OCI-M2 (cell line): ENCODE results near the gene TUBB4A.
A peak's percentile ranks its signal among the peaks of the same experiment; 100 is the strongest.
"Not testable (repeated sequence)": the region's sequence is repeated elsewhere in the genome, so short reads cannot be mapped to it uniquely, and the experiment has no call there.

Source experiments
- DNase-seq: peaks from one replicate; lab custom pipeline; 2025; ENCODE audit not compliant: unreplicated experiment; lab: John Stamatoyannopoulos, UW

Gene TUBB4A

DNA sequence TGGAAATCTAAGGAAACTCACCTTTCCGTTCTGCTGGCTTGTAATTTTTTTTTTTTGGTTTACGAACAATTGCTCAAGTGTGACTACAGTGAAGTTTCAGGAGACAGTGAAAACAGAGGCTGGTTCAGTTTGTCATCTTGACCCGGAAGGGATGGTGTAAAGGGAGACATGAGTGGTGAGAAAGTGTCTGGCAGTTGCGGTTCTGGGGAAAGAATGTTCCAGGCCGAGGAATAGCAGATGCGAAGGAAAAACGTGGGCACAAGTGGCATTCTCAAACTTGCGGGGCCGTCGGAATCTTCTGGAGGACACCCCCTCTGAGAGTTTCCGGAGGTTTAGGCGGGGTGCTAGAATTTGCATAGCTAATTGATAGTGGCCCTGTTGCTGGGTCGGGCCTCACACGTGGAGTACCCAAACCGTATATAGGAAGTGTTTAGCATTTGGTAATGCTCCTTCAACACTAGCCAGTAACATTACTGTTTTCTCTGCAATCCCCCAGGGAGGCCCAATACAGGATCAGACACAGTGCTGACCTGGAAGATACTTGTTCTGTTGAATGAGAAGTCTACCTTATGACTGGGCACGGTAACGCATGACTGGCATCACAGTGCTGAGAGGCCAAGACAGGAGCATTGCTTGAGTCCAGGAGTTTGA is 25.9 kb upstream of the TUBB4A start:
- no peak for DNase-seq

DNA sequence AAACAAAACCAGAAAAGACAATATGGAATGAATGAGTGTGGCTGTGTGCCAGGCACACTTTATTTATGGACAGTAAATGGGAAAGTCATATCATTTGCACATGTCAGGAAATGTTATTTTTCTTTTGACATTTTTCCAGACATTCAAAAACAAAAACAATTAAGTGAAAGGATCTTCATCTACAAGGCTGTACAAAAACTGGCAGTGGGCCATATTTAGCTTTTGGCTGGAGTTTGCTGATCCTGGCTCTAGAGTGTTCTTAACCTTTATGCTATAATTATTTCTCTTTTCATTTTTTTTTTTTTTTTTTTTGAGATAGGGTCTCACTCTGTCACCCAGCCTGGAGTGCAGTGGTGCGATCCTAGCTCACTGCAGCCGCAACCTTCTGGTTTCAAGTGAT is 22.2 kb upstream of the TUBB4A start:
- DNase-seq = no peak

DNA sequence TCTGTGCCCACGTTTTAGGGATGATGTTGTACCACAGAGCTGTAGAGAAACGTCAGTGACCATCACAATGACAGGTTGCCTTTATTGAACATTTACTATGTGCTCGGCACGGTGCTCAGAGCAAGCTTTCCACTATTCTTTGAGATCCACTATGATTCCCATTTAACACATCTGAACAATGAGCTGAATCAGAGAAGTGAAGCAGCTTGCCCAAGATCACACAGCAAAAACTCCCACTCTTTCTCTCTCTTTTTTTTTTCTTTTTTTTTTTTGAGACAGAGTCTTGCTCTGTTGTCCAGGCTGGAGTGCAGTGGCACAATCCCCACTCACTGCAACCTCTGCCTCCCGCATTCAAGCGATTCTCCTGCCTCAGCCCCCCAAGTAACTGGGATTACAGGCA is 20.6 kb upstream of the TUBB4A start:
- DNase-seq = no peak

DNA sequence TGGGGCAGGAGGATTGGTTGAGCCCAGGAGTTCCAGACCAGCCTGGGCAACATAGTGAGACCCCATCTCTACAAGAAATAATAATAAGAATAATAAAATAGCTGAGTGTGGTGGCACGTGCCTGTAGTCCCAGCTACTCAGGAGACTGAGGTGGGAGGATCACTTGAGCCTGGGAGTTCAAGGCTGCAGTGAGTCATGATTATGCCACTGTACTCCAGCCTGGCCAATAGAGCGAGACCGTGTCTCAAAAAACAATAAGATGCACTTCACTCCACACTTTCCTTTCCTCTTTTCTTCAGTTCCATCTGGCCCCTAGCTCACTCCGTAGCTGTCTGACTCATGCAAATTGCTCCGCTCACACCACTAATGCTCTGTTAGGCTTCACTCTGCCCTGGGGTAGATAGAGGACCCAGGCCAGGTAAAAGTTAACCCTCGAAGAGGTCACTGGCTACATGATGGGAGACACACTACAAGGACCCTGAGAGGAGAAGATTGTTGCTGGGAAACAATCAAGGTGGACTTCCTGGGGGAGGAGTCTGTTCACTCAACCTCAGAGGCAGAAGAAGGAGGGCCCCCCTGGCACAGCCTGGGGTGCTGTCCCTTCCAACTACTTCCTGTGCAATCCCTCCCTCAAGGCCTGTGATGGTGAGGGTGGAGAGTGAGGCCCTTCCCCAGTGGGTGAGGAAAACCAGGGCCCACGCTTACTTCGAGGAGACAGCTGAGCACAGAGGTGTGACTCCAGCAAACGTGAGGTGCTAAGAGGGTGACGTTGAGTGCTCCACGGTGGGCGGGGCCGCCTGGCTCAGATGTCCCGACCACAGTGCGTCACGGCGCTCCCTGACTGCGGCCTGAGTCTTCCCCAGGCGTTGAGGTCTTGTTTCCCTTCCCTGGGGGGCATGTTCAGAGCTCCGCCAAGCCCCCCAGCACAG is 19.9 kb upstream of the TUBB4A start:
- DNase-seq = no peak

DNA sequence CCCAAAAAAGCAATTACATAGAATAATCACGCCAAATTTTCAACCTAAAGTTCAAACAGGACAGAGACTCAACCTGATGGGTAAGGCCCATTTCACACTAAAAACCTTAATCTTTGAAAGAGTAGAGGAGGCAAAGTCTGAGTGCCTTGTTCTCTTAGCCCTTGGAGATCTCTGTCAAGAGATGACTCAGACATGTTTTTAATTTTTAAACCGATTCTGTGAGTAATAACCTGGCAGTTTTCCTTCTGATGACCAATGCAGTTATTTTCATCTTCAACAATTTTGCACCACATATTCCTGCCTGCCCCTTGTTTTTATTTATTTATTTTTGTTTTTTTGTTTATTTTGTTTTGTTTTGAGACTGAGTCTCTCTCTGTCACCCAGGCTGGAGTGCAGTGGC is 17.2 kb upstream of the TUBB4A start:
- DNase-seq = no peak

DNA sequence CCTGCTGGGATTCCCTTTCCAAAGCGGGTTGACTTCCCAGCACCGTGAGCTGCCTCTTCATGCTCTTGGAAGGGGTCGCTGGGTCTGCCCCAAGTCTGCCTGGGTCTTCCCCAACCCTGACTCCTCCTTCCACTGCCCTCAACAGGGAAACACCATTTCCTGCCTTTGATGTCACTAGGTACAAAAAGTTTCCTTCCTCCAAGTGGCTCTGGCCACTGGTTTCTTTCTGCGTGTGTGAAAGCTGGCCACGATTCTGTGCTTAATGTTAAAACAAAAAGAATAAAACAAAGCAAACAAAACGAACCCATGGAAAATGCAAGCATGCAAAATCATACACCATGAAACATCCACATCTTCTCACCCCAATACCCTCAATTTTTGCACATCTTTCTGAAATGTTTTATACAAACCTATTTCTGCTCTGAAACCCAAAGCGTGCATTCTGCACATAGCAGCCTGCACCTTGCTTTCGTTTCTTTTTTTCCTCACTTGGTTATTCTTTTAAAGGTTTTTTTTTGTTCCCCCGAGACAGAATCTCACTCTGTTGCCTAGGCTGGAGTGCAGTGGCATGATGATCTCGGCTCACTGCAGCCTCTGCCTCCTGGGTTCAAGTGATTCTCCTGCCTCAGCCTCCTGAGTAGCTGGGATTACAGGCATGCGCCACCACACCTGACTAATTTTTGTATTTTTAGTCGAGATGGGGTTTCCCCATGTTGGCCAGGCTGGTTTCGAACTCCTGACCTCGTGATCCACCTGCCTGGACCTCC is 16.2 kb upstream of the TUBB4A start:
- no peak for DNase-seq

DNA sequence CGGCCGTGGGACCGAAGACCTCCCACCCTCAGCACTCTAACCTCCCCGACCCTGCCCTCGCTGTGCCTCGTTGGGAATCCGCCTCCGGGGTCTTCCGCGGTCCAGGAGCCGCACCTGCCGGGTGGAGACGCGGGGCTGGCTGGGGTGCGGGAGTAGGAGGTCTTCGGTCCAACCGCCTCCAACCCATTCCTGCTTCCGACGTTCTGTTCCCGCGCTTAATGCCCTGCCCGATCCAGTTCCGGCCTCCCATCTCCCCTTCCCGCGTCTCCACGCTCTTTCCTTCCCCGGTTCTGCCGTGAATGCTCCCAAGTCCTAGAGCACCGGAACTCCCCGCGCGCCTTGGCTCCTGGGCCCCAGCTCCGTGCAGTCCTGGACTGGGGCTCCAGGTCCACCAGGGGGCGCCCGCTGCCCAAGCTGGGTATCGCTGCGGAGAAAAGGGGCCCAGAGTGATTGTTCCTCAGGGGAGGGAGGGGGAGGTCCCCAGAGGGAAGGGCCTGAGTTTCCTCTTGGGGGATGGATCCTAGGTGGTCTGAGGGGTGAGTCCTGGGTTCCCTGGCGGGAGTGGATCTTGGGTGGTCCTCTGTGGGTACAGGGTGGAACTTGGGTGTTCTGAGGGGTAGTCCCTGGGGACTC is 14.7 kb upstream of the TUBB4A start:
- no peak for DNase-seq

DNA sequence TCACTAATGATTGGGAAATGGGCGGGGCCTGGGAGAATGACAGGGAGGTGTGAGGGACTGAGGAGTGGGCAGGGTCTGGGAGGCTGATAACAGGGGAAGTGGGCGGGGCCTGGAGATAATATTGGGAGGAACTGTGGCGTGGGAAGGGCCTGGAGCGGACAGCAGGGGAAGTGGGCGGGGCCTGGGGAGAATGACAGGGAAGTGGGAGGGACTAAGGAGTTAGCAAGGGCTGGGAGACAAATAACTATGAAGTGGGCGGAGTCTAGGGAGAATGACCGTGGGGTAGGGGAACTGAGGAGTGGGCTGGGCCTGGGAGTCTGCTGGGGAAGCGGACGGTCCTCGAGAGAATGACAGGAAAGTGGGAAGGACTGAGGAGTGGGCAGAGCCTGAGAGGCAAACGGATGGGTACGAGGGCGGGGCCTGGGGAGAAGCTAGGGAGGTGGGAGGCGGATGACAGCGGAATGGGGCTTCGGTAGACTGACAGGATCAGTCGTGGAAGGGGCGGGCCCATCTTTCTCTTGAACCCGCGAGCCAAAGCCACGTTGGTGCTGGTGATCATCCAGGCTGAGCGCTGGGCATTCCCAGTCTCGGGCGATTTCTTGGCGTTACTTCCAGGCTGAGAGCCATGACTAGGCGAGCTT is 14.0 kb upstream of the TUBB4A start:
- peak; percentile 95 for DNase-seq

DNA sequence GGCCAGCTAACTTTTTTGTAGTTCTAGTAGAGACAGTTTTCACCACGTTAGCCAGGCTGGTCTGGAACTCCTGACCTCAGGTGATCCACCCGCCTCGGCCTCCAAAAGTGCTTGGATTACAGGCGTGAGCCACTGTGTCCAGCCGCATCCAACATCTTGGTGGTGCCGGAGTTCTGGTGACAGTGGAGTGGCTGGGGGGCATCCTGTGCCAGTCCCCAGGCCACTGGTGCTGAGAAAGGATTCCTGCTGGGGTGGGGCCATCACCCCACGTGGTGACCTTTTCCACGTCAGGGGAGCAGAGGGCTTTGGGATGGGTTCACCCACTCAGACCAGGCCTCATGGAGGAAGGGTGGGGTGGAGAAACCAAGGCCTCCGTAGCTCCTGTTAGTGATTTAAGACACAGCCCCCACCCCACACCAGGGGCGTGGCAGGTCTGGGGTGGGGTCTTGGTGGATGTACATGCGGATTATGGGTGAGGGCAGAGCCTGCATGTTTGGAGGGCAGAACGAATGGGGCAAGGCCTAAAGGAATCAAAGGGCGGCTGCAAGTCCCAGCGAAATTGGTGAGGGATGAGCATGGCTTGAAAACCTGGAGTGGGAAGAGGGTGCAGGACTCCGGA is 12.9 kb upstream of the TUBB4A start:
- no peak for DNase-seq

DNA sequence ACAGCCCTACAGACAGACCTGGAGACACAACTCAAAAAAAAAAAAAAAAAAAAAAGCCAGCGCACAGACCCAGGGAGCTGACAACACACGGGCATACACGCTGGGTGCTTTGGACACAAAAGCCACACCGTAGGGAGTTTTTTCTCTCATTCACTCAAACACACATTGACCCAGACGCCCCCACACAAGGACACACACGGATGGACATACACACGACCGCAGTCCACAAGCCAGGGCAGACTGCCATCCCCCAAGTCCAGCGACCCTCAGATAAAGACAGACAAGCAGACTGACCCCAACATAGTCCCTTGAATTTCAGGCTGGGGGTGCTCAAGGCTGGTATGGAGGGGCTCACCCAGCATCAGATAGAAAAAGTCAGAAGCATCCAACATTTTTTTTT is 12.0 kb upstream of the TUBB4A start:
- no peak for DNase-seq

DNA sequence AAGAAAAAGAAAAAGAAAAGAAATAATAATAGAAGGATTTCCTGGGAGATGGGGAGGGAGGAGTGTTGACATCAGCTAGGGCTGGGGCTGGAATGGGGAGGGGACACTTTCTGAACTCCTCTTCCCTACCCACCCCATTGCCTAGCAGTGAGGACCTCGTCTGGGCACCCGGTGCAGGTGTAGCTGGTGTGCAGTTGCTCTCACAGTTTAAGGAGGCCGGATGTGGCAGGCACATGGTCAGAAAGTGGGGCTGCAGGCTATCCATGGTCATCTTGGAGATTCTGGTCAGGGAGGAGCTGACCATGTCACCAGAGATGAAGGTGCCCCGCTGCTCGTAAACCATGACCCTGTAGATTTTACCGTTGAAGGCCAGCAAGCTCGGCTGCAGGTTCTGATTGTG is 8.5 kb upstream of the TUBB4A start:
- DNase-seq = no peak

DNA sequence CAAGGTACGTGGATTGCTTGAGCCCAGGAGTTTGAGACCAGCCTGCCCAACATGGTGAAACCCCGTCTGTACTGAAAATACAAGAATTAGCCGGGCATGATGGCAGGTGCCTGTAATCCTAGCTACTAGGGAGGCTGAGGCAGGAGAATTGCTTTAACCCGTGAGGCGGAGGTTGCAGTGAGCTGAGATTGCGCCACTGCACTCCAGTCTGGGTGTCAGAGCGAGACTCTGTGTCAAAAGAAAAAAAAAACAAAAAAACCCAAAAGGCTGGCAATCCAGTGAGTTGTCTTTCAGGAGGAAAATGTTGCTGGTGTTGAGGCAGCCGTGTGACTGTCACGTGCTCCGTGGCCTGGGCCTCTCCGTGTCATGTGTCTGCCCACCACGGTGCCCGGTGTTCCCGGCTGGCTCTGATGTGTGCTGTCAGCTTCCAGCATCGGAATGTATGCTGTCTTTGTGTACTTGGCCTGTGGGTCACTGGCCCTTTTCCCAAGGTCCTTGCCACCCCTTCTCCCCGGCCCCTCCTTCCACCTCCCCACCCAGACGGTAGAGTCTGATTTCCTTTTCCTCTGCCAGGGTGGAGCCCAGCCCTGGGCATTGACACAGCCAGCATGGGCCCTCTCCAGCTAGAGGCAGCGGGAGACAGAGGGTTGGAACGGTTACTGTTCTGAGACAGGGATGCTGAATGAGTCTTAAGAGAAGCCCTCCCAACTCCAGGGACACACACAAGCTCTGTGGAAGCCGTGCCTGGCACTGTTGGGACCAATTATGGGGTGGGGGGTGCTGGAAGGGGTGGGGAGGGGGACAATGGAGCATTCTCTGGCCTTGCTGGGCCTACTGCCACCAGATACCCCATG is 7.2 kb upstream of the TUBB4A start:
- no peak for DNase-seq

DNA sequence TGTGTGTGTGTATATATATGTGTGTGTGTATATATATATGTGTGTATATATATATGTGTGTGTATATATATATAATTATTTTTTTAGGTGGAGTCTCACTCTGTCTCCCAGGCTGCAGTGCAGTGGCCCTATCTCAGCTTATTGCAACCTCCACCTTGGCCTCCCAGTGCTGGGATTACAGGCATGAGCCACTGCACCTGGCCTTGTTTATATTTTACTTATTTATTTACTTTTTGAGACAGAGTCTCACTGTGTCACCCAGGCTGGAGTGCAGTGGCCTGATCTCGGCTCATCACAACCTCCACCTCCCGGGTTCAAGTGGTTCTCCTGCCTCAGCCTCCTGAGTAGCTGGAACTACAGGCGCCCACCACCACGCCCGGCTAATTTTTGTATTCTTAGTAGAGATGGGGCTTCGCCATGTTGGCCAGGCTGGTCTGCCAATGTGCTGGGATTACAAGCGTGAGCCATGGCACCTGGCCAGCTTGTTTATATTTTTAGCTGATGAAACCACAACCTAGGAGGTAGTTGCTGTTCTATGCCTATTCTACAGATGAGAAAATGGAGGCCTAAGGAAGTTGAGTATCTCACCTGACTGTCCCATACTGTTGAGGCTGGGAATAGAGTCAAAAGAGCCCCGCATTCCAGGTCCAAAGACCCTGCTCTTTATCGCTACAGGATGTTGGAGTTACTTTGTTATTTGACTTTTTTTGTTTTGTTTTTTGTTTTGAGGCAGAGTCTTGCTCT is 6.1 kb upstream of the TUBB4A start:
- not testable (repeated sequence) for DNase-seq

DNA sequence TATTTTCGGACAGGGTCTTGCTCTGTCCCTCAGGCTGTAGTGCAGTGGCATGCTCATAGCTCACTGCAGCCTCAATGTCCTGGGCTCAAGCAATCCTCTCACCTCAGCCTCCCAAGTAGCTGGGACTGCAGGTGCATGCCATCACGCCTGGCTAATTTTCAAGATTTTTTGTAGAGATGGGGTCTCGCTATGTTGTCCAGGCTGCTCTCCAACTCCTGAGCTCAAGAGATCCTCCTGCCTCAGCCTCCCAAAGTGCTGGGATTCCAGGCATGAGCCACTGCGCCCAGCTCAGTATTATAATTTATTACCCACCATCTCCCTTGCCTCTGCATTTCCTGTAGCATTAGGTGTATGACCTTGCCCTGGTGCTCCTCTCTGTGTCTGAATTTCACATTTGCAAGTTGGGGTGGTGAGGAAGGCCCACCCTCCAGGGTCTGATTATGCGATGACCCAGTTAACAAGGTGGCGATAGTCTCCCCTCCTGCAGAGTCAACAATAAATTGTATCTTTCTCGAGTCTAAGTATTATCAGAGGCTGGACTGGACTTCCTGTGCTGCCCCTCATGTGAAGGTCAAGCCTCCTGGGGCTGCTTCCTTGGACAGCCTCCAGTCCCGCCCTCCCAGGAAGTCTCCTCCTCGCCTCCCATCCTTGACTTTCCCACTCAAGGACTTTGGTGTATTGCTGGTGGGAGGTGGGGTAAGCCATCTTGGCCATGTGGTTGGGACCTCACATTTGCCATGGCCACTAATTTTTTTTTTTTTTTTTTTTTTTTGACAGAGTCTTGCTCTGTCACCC is 1.5 kb upstream of the TUBB4A start:
- no peak for DNase-seq

DNA sequence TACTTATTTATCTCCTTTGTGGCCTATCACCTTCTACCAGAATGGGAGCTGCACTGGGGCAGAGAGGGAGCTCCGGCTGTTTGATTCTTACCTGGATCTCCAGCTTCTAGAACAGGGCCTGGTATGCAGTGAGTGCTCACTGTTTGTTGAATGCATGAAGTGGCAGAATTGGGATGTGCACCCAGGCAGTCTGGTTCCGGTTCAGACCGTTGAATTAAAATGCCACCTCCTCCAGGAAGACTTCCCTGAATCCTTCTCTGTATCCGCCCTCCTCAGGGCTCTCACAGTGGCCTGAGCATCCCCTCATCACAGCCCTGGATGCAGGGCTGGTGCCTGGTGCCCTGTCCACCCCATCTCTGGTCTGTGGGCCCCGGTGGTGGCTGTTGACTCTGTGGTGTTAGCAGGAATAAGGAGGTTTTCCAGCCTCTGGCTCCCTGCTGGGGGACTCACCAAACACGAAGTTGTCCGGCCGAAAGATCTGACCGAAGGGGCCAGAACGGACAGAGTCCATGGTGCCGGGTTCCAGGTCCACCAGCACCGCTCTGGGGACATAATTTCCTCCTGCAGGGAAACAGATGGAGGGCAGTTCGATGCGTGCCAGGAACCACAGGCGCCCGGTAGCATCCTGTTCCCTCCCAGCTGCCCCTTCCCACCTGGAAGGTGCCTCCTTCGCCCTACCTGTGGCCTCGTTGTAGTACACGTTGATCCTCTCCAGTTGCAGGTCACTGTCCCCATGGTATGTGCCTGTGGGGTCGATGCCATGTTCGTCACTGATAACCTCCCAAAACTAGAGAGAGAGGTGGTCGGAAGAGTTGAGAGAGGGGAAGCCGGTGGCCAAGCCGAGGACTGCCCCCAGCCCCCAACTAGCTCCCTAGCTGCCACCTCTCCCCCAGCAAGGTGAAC is 1.0 kb downstream of the TUBB4A start:
- DNase-seq = no peak

DNA sequence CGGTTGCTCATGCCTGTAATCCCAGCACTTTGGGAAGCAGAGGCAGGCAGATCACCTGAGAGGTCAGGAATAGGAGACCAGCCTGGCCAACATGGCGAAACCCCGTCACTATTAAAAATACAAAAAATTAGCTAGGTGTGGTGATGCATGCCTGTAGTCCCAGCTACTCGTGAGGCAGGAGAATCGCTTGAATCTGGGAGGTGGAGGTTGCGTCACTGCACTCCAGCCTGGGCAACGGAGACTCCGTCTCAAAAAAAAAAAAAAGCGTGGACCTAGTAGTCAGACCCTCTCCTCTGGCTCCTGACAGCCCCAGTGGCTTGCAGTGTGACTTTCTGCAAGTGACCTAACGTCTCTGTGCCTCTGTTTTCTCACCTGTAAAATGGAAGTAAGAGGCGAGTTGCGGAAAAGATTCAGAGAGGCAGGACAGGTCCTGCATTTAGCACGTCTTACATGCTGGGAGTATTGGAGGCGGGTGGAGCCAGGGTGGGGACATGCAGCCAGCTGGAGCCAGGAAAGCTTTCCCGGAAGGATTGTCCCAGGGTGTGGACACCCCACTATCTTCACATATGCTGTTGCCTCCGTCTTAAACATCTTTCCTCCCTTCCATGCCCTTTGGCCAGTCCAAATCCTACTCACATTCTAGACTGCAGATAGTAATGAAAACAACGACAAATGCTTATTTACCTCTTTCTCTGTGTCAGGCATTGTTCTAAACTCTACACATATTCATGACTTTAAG is 2.9 kb downstream of the TUBB4A start:
- DNase-seq = no peak
